Parathyroid adenoma (tissue), 2 donors: ENCODE data around the gene PTEN.
"Not testable (repeated sequence)": the region's sequence is repeated elsewhere in the genome, so short reads cannot be mapped to it uniquely, and the experiment has no call there.

Source experiments
- H2AFZ ChIP-seq: fragments of 300-600 bp; sonication (generic); one replicate; pipeline ENCODE4 v1.7.0; 2017; ENCODE audit warnings: antibody characterized with exemption, mild to moderate bottlenecking
- H3K27ac ChIP-seq: fragments of 300-600 bp; sonication (generic); one replicate; pipeline ENCODE4 v1.7.0; 2017
- H3K27me3 ChIP-seq: fragments of 300-600 bp; sonication (generic); one replicate; pipeline ENCODE4 v1.7.0; 2017; ENCODE audit warnings: low read length; ENCODE audit not compliant: control insufficient read depth, insufficient read depth
- H3K36me3 ChIP-seq: fragments of 300-600 bp; sonication (generic); one replicate; pipeline ENCODE4 v1.7.0; 2017; ENCODE audit warnings: low read length; ENCODE audit not compliant: control insufficient read depth, insufficient read depth
- H3K4me1 ChIP-seq: fragments of 300-600 bp; sonication (generic); one replicate; pipeline ENCODE4 v1.7.0; 2017; ENCODE audit warnings: control low read depth
- H3K4me2 ChIP-seq: fragments of 300-600 bp; sonication (generic); one replicate; pipeline ENCODE4 v1.7.0; 2017; ENCODE audit warnings: low read length
- H3K4me3 ChIP-seq: fragments of 300-600 bp; sonication (generic); one replicate; pipeline ENCODE4 v1.7.0; 2017; ENCODE audit warnings: low read depth, low read length
- H3K79me2 ChIP-seq: fragments of 300-600 bp; sonication (generic); one replicate; pipeline ENCODE4 v1.7.0; 2017; ENCODE audit warnings: control low read depth
- H3K9ac ChIP-seq: fragments of 300-600 bp; sonication (generic); one replicate; pipeline ENCODE4 v1.7.0; 2017; ENCODE audit warnings: mild to moderate bottlenecking
- H3K9me3 ChIP-seq: fragments of 300-600 bp; sonication (generic); one replicate; pipeline ENCODE4 v1.7.0; 2017; ENCODE audit warnings: low read length; ENCODE audit not compliant: control insufficient read depth
- TF ChIP-seq, protein P1 (sequence below): fragments of 300-600 bp; sonication (generic); IDR thresholded peaks from one replicate; pipeline ENCODE4 v1.7.0; 2017; ENCODE audit warnings: antibody characterized with exemption, mild to moderate bottlenecking
- donor health status: primary hyperparathyroidism.

Gene PTEN

DNA sequence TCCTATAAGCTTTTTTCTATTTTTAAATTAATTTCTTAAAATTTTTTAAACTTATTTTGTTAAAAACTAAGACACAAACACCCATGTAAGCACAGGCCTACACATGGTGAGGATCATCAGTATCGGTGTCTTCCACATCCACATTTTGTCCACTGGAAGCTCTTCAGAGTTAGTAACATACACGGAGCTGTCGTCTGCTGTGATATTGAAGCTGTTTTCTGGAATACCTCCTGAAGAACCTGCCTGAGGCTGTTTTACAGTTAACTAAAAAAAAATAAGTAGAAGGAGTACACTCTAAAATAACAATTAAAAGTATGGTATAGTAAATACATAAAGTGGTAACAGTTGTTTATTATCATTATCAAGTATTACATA lies 17.8 kb upstream of the PTEN start:
- TF ChIP-seq, protein P1, sequence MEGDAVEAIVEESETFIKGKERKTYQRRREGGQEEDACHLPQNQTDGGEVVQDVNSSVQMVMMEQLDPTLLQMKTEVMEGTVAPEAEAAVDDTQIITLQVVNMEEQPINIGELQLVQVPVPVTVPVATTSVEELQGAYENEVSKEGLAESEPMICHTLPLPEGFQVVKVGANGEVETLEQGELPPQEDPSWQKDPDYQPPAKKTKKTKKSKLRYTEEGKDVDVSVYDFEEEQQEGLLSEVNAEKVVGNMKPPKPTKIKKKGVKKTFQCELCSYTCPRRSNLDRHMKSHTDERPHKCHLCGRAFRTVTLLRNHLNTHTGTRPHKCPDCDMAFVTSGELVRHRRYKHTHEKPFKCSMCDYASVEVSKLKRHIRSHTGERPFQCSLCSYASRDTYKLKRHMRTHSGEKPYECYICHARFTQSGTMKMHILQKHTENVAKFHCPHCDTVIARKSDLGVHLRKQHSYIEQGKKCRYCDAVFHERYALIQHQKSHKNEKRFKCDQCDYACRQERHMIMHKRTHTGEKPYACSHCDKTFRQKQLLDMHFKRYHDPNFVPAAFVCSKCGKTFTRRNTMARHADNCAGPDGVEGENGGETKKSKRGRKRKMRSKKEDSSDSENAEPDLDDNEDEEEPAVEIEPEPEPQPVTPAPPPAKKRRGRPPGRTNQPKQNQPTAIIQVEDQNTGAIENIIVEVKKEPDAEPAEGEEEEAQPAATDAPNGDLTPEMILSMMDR = no peak
- Histone ChIP-seq H3K4me3 (no peak overlapping the region), H3K9ac (no peak overlapping the region), H2AFZ (no peak overlapping the region), H3K36me3 (no peaks in the 10 kb centered on the region), H3K9me3 (no peaks in the 10 kb centered on the region), H3K4me1 (no peaks in the 10 kb centered on the region), H3K27ac (no peak overlapping the region), H3K27me3 (no peaks in the 10 kb centered on the region), H3K4me2 (no peak overlapping the region), H3K79me2 (no peaks in the 10 kb centered on the region)

DNA sequence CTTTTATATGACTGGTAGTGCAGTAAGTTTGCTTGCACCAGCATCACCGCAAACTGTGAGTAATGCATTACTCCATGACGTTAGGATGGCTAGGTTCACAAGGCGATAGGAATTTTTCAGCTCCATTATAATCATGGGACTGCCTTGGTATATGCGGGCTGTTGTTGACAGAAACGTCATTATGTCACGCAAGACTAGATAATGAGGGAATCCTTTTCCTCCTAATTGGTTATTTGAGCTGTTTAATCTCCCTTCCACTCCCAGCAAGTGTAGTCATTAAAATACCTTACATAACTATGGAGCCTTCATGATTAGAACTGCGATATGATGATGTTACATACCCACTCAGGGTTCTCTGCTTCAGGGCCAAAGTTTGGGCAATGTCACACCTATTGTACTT lies 17.4 kb upstream of the PTEN start:
- no peak overlapping the region for H3K4me3 ChIP-seq
- TF ChIP-seq, protein P1 = no peak
- H3K4me1 ChIP-seq = no peaks in the 10 kb centered on the region
- H3K9ac ChIP-seq = no peak overlapping the region
- no peak overlapping the region for H3K27ac ChIP-seq
- H3K36me3 ChIP-seq = no peaks in the 10 kb centered on the region
- H3K27me3 ChIP-seq = no peaks in the 10 kb centered on the region
- H3K79me2 ChIP-seq = no peaks in the 10 kb centered on the region
- peak overlapping the region; percentile 1 for H2AFZ ChIP-seq
- H3K4me2 ChIP-seq = no peak overlapping the region
- H3K9me3 ChIP-seq = no peaks in the 10 kb centered on the region

DNA sequence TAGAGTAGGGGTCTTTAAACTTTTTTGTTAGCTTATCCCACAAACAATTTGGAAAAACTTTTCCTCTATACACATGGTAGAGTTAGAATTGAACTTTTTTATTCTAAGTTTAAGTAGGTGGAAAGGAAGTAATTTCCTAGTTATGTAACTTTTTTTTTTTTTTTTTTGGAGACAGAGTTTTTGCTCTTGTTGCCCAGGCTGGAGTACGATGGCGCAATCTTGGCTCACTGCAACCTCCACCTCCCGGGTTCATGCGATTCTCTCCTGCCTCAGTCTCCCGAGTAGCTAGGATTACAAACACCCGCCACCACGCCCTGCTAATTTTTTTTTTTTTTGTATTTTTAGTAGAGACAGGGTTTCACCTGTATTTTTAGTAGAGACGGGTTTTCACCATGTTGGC lies 16.7 kb upstream of the PTEN start:
- not testable (repeated sequence) for H3K27me3 ChIP-seq, H3K9me3 ChIP-seq, H3K4me2 ChIP-seq, H3K4me3 ChIP-seq, H3K27ac ChIP-seq, H3K36me3 ChIP-seq, H3K79me2 ChIP-seq, H2AFZ ChIP-seq, H3K9ac ChIP-seq, H3K4me1 ChIP-seq

DNA sequence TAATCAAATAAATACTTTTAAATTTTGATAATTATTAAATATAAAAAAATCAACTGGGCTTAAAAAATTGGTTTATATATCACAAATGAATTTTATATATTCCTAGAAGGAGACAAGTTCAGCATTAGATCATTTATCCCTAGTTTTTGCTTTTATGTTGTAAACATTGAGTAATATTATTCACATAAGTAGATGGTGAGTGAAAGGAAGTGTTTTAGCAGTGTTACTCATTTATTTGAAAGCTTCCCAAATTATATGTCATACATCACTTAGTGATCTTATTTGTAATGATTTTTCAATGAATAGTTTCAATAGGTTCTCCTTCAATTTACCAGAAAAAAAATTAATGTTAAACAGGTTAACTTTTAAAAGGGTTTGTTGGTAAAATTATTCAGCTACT lies 15.9 kb upstream of the PTEN start:
- no peak overlapping the region for H3K27ac ChIP-seq
- no peaks in the 10 kb centered on the region for H3K79me2 ChIP-seq
- no peaks in the 10 kb centered on the region for H3K36me3 ChIP-seq
- H3K4me2 ChIP-seq = no peak overlapping the region
- no peak overlapping the region for H2AFZ ChIP-seq
- no peak overlapping the region for H3K9ac ChIP-seq
- H3K9me3 ChIP-seq = no peaks in the 10 kb centered on the region
- no peaks in the 10 kb centered on the region for H3K27me3 ChIP-seq
- no peaks in the 10 kb centered on the region for H3K4me1 ChIP-seq
- no peak overlapping the region for H3K4me3 ChIP-seq
- TF ChIP-seq, protein P1 = no peak

DNA sequence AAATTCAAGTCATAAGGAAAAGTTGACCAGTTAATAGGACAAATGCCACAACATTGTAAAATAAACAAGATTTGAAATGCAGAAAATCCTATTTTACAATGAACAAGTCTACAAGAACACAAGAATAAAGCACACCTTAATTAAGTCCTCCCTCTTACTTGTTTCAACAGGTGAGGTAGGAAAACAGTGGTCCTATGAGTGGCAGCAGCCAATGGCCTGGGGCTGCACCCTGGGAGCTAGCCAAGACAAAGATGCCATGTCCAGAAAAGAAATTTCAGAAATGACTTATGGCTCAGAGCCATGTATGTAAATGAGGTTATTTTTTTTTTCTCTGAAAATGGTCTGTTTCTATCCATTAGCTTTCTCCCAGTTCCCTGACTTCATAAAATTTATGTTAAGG lies 14.4 kb upstream of the PTEN start:
- Histone ChIP-seq H3K27me3 (no peaks in the 10 kb centered on the region), H3K4me1 (no peaks in the 10 kb centered on the region), H3K4me3 (no peak overlapping the region), H3K79me2 (no peaks in the 10 kb centered on the region), H2AFZ (no peak overlapping the region), H3K9me3 (no peaks in the 10 kb centered on the region), H3K9ac (no peak overlapping the region), H3K27ac (no peak overlapping the region), H3K4me2 (no peak overlapping the region), H3K36me3 (no peaks in the 10 kb centered on the region)
- TF ChIP-seq, protein P1 = no peak
